GM18508 (cell line): Measurements from ENCODE around the gene BRPF1.

Experiments
- ATAC-seq: cut with Tn5 transposase; IDR thresholded peaks from one replicate; pipeline ENCODE4 v1.9.1; 2021; ENCODE audit warnings: moderate number of reproducible peaks; ENCODE audit not compliant: insufficient read depth, unreplicated experiment

BRPF1 gene

DNA sequence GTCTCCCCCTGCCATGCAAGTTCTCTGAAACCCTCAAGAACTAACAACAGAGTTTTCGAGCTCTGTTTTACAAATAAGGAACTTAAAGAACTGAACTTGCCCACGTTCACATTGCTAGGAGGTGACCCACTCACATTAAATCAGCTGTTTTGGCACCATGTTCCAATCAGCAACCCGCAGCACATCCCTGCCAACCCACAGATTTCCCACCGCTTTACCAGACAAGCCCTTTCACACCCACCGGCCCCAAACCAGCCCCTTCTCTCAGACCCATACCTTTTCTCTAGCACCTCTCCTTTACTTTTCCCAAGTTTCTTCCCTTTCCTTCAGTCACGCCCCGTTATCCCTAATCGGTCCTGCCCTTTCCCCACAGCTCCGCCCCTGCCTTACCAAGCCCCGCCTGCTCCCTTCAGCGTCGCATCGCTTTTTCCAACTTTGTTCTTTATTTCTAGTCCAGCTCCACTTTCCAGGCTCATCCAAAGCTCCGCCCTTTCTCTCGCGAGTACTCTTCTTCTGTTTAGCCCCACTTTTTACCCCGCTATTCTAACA lies 804 bp upstream of the BRPF1 start:
- peak; percentile 30 for ATAC-seq

DNA sequence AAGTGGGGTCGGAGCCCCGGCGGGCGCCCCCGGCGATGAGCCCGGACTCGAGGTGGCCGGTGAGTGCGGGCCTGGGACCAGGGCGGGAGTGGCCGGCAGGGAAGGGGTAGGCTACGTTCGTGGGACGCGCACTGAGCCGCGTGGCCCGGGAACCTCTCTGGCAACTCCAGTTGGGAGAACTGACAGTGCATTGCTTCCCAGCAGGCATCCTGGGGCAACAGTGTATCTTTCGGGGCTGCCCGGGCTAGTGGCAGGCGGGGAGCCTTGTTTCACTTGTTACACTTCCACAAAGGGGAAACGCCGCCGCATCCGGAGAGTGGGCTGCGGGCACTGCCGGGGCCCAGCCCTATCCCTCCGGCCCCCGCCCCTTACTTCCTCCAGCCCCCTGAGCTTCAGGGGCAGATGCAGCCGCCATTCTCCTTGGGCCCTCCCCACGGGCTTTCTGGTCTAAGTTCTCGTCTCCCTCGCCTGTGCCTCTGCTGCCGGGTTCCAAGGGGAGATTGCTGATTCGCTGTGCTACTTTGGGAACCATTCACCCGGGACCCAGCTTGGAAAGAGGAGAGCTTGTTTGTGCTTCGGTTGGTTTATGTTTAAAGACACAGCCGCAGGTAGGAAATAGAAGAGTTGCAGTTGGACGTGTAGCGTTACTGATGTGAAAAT lies 675 bp downstream of the BRPF1 start:
- ATAC-seq = no peak

DNA sequence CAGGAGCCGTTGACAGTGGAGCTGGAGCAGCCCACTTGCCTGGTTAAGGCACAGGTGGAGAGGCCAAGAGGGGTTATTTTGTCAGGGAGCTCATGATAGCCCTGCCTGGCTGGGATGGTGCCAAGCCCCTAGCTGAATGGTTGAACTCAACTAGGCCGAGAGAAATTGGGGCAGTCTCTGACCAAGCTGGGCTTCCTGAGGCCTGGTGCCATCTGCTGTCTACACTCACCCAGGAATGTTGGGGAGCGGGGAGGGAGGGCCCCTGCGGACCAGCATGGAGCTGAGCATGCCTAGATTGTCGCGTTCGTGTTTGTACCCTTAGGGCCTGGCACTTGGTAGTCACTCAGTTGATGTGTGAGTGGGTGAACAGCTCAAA lies 1.2 kb downstream of the BRPF1 start:
- ATAC-seq = no peak

DNA sequence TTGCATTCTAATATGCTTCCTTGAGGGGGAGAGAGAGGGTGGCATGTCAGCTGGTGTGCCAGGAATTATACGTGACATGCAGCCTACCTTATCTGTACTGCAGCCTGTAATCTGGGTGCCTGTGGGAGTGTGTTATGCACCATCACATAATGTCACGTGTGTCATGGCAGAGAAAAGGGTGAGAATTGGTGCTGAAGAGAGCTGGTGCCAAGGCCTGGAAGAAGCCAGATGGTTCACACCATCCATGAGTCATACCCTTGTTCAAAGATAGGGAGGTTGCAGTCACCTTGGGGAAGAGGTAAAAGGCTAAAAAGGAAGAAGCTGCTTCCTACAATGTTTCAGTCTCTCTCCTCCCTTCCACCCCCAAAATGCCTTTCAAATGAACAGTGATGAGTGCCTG lies 5.3 kb downstream of the BRPF1 start:
- ATAC-seq = no peak

DNA sequence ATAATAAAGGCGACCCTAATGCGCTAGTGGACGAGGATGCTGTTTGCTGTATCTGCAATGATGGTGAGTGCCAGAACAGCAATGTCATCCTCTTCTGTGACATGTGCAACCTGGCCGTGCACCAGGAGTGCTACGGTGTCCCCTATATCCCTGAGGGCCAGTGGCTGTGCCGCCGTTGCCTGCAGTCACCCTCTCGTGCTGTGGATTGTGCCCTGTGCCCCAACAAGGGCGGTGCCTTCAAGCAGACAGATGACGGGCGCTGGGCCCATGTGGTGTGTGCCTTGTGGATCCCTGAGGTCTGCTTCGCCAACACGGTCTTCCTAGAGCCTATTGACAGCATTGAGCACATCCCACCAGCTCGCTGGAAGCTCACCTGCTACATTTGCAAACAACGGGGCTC lies 7.6 kb downstream of the BRPF1 start:
- ATAC-seq = no peak

DNA sequence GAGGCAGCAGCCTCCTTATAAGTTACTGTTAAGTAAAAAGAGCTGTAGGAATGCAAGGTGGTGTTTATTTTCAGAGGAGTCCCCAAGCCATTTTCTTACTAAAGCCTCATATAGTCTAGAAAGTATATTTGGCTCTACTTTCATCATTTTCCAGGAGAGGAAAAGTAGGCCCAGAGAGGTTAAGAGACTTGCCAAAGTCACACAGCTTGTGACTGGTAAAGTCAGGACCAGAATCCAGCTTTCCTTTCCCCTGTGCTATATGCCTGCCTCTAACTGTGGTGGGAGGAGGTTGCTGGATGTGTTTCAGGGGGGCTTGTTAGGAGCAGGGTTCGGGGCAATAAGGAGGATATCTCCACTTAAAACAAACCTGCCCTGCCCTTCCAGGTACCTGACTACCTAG lies 11.0 kb downstream of the BRPF1 start:
- no peak for ATAC-seq

DNA sequence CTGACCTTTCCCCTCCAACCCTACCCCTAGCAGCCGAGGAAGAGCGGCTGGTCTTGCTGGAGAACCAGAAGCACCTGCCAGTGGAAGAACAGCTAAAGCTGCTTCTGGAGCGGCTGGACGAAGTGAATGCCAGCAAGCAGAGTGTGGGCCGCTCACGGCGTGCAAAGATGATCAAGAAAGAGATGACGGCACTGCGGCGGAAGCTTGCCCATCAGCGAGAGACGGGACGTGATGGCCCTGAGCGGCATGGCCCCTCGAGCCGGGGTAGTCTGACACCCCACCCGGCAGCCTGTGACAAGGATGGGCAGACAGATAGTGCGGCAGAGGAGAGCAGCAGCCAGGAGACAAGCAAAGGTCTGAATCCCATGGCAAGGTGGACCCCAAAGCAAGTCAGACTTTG lies 12.0 kb downstream of the BRPF1 start:
- no peak for ATAC-seq

DNA sequence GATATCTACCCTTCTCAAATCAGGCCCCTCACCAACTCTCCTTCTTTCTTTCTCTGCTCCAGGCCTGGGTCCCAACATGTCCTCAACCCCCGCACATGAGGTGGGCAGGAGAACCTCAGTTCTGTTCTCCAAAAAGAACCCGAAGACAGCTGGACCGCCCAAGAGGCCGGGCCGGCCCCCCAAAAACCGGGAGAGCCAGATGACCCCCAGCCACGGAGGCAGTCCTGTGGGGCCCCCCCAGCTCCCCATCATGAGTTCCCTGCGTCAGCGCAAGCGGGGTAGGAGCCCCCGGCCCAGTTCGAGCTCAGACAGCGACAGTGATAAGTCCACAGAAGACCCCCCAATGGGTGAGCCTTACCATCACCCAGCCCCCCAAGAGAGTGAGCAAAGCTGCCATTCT lies 12.6 kb downstream of the BRPF1 start:
- no peak for ATAC-seq

DNA sequence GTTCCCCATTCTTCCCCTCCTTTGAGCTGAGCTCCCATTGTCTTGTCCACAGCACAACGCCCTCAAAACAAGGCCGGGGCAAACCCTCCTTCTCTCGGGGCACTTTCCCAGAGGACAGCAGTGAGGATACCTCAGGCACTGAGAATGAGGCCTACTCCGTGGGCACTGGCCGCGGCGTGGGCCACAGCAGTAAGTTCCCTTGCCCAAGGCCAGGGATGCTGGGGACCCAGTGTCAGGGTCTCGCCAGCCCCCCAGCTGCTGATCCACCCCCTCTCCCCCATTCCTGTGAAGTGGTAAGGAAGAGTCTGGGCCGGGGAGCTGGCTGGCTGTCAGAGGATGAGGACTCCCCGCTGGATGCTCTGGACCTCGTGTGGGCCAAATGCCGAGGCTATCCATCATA lies 14.0 kb downstream of the BRPF1 start:
- no peak for ATAC-seq

DNA sequence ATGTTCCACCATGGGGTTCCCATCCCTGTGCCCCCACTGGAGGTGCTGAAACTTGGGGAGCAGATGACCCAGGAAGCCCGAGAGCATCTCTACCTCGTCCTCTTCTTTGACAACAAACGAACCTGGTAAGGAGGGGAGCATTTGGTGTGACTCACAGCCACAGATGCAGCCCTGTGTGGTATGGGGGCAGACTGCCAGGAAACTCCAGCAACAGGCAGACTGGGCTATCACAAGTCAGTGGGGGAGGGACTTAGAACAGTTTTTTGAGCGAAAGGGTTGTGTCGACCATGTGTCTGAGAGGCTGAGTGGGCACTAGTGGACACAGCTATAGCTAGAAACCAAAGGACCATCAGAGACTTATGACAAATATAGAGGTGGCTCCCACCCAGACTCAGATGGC lies 14.8 kb downstream of the BRPF1 start:
- ATAC-seq = no peak

DNA sequence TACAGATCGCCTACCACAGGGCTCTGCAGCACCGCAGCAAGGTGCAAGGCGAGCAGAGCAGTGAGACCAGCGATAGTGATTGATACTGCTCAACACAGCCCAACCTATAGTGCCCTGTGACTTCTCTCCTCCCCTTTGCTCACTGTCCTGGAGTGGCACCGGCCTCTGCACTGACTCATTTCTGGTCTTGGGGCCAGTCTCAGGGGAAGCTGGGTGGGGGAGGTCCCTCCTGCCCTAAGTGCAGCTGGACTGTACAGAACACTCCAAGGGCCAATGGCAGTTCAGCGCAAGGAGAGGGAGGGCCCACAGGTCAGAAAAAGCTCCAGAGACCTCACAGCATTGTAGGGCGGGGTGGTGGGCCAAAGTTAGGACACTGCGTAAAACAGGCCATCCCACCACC lies 15.7 kb downstream of the BRPF1 start:
- ATAC-seq = no peak

DNA sequence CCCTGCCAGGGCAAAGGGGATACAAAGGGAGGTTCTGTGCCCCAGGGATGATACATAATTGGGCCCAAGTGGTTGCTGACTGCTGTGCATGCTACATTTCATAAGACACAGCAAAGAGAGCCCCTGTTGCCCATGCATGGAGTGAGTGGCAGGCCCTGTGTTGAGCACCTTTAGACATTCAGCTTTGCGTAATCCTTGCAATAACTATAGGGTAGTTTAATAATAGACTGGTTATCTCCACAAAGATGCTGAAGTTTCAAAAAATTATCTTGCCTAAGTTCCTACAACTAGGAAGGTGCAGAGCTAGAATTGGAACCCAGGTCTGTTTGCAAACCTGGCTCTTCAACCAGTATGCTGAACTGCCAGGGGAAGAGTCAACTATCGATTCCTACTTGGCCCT lies 16.5 kb downstream of the BRPF1 start:
- ATAC-seq = no peak

DNA sequence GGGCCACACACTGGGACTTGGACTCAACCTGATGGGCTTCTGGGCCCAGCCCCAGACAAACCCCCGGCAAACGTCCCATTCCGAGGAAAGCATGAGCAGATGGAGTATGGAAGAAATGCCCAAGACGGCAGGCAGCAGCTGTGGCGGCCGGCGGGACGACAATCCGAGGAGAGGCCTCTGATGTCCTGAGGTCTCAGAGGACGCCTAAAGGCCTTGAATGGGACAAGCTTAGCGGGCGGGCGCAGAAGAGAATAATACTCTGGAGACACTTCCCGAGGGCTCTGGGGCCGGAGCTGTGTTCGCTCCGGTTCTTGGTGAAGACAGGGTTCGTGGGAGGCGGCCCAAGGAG lies 17.7 kb downstream of the BRPF1 start:
- ATAC-seq = peak; percentile 3

DNA sequence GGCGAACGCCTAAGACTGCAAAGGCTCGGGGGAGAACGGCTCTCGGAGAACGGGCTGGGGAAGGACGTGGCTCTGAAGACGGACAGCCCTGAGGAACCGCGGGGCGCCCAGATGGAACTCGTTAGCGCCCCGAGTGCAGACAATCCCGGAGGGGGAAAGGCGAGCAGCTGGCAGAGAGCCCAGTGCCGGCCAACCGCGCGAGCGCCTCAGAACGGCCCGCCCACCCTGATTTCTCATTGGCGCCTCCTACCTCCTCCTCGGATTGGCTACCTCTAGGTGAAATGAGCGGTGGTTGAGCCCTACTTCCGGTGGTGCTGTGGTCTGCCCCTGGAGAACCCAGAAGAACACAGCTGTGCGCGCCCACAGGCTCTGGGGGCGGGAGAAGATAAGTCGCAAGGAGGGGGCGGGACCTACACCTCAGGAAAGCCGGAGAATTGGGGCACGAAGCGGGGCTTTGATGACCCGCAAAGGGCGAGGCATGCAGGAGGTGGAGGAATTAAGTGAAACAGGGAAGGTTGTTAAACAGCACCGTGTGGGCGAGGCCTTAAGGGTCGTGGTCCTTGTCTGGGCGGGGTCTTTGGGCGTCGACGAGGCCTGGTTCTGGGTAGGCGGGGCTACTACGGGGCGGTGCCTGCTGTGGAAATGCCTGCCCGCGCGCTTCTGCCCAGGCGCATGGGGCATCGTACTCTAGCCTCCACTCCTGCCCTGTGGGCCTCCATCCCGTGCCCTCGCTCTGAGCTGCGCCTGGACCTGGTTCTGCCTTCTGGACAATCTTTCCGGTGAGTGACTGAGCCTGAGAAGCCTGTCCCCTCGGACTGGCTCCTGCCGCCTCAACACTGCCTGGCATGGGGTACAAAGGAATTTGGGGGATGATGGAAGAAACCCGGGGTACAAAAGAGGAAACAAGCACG lies 18.4 kb downstream of the BRPF1 start, which contains the start of gene OGG1:
Gene OGG1, plus strand, starts transcription at position 308 of the 911 bp plus-strand sequence. Its CDS starts 335 bp downstream, at position 643.
- peak; percentile 76 for ATAC-seq

DNA sequence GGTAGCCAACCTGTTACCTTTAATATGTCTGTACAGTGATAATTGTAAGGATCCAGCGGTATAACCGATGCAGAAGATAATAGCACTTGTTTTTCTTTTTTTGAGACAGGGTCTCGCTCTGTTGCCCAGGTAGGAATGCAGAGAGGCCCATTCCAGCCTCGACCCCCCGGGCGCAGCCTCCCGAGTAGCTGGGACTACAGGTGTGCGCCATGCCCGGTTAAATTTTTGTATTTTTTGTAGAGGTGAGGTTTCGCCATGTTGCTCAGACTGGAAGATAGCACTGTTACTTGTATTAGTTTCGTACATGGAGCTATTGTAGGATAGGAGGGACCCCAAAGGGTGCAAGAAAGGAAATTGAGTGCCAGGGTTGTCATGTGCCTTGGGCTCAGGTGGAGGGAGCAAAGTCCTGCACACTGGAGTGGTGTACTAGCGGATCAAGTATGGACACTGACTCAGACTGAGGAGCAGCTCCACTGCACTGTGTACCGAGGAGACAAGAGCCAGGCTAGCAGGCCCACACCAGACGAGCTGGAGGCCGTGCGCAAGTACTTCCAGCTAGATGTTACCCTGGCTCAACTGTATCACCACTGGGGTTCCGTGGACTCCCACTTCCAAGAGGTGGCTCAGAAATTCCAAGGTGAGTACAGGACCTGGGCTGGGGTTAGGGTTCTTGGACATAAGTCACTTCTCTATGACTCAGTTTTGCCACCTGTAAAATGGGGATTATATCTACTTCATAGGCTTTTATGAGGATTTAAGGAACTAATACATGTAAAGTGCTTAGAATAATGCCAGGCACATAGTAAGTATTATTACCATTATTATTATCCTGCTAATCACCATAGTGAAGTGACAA lies 19.2 kb downstream of the BRPF1 start:
- no peak for ATAC-seq

DNA sequence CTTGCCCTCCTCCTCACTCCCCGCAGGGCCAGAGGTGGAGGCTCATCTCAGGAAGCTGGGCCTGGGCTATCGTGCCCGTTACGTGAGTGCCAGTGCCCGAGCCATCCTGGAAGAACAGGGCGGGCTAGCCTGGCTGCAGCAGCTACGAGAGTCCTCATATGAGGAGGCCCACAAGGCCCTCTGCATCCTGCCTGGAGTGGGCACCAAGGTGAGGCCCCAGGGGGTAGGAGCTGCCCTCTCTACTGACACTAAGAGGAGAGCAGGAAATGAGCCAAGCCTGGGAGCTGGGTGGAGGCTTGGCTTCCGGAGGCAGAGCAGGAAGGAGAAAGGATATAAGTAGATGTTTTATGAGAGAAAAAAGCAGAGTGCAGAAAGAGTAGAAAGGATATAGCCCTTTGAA lies 23.1 kb downstream of the BRPF1 start:
- no peak for ATAC-seq

DNA sequence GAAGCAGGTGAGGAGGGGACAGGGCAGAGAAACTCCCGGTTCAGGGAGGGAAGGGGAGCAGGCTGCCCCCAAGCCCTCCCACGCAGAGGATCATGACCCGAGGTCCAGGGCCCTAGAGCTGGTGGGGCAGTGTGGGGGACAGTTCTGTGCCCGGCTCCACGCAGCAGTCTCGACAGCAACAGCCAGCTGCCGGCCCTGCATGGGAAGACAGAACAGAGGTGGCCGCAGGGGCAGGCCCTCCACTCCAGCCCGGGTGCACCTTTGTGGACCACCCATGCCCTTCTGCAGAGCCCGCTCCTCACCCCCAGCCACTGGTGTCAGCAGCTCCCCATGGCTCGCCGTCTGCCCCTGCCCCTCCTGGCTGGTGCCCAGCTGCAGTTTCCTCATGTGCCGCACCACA lies 25.9 kb downstream of the BRPF1 start:
- ATAC-seq = no peak

DNA sequence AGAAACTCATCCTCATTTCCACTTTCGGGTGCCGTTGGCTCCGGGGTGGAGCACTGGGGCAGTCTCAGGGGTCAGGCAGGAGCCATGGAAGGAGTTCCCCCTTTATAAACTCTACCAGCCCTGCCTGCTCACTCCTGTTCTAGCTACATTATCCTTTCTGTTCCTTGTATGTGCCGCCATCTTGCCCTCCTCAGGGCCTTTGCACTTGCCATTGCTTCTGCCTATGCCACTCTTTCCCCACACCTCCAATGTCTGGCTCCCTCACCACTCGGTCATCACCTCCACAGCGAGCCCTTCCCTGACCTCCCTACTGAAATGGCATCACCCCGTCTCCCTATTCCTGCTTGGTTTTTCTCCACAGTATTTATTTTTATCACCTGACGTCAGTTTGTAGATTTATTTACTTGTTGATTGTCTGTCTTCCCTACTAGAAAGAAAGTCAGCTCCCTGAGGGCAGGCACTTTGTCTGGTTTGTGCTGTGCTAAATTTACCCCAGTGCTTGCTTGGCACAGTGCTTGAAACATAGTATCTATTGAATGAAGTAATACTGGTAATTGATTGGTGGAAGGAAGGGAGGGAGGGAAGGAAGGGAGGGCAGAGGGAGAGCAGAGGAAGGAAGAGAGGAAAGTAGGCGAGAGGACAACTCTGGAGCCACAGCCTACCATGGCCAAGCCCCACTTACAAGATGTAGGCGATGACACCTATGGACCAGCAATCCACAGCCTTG lies 29.4 kb downstream of the BRPF1 start:
- ATAC-seq = no peak

DNA sequence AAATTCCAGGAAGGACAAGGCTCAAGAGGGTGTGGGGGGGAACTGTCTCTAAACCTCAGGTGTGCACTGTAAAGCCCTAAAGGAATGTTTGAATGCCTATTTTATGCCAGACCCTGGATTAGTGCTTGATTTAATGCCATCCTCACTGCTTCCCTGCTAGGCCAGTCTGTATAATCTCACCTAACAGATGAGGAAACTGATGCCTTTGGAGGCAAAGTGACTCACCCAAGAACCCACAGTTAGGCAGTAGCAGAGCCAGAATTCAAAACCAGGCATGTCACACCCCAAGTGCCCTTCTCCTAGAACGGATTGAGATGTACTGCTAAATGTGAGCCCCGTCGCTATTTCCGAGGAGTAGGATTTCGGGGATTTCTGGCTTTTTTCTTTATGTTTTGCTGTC lies 30.4 kb downstream of the BRPF1 start:
- ATAC-seq = no peak

DNA sequence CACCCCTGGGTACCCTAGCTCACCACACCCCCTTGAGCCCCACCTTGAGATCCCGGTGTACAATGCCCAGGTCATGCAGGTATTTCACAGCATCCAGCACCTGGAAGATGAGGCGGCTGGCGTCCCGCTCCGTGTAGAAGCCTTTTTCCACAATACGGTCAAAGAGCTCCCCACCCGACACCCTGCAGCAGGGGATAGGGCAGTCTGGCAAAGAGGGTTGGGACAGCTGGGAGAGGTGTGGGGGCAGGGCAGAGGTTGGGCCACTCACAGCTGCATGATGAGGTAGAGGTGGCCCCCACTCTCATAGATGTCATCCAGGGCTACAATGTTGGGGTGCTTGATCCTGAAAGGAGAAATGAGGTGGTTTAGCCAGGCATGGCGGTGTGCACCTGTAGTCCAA lies 31.3 kb downstream of the BRPF1 start:
- no peak for ATAC-seq
